Stimulated activated naive CD4-positive, alpha-beta T cell treated with Interleukin-2 at 50 U/mL for 16 hours (primary cell): ENCODE measurements around the gene SPAG16.

Source experiments
- DNase-seq: peaks from one replicate; lab custom pipeline; 2025; lab: John Stamatoyannopoulos, UW

SPAG16 gene

GRCh38 chr2:214088536-214088935, 804.3 kb downstream of the SPAG16 start:
- no peak for DNase-seq

- DNase-seq, result no peak
Observed at GRCh38 chr2:214096208-214096715, 812.0 kb downstream of the SPAG16 start.

GRCh38 chr2:214098811-214099210, 814.5 kb downstream of the SPAG16 start:
- no peak for DNase-seq

GRCh38 chr2:214100488-214100887, 816.2 kb downstream of the SPAG16 start:
- DNase-seq, result no peak

- DNase-seq, result no peak
Observed at GRCh38 chr2:214103276-214104001, 819.2 kb downstream of the SPAG16 start.

GRCh38 chr2:214104219-214104618, 820.0 kb downstream of the SPAG16 start:
- DNase-seq, result no peak

- DNase-seq, result no peak
Observed at GRCh38 chr2:214104967-214105366, 820.7 kb downstream of the SPAG16 start.

- DNase-seq, result no peak
Observed at GRCh38 chr2:214107726-214108125, 823.5 kb downstream of the SPAG16 start.

- no peak for DNase-seq
Observed at GRCh38 chr2:214108598-214108997, 824.3 kb downstream of the SPAG16 start.

- DNase-seq, result no peak
Observed at GRCh38 chr2:214117054-214117453, 832.8 kb downstream of the SPAG16 start.

GRCh38 chr2:214126135-214126534, 841.9 kb downstream of the SPAG16 start:
- no peak for DNase-seq

- DNase-seq, result no peak
Observed at GRCh38 chr2:214127170-214127569, 842.9 kb downstream of the SPAG16 start.

- DNase-seq, result no peak
Observed at GRCh38 chr2:214127571-214127970, 843.3 kb downstream of the SPAG16 start.

- no peak for DNase-seq
Observed at GRCh38 chr2:214128040-214128439, 843.8 kb downstream of the SPAG16 start.

- no peak for DNase-seq
Observed at GRCh38 chr2:214130114-214130513, 845.9 kb downstream of the SPAG16 start.

GRCh38 chr2:214135966-214136365, 851.7 kb downstream of the SPAG16 start:
- no peak for DNase-seq

GRCh38 chr2:214138779-214139178, 854.5 kb downstream of the SPAG16 start:
- no peak for DNase-seq

GRCh38 chr2:214139630-214140284, 855.5 kb downstream of the SPAG16 start:
- DNase-seq, result no peak

GRCh38 chr2:214156971-214157370, 872.7 kb downstream of the SPAG16 start:
- DNase-seq, result no peak

- no peak for DNase-seq
Observed at GRCh38 chr2:214158851-214159250, 874.6 kb downstream of the SPAG16 start.

- no peak for DNase-seq
Observed at GRCh38 chr2:214169281-214169680, 885.0 kb downstream of the SPAG16 start.

- no peak for DNase-seq
Observed at GRCh38 chr2:214169736-214170135, 885.5 kb downstream of the SPAG16 start.

GRCh38 chr2:214174563-214174962, 890.3 kb downstream of the SPAG16 start:
- DNase-seq, result no peak

- DNase-seq, result no peak
Observed at GRCh38 chr2:214180071-214180470, 895.8 kb downstream of the SPAG16 start.
